Dermis microvascular lymphatic vessel endothelial cell (primary cell): Measurements from ENCODE around the gene CSNK1A1. TPM values are rescaled to one million over a fixed set of nuclear protein-coding genes. Genes with fewer than 3 reads are reported as not detected.
"Not testable (repeated sequence)": the region's sequence is repeated elsewhere in the genome, so short reads cannot be mapped to it uniquely, and the experiment has no call there.

Experiments used
- DNase-seq, 2 donors: peaks; one replicate each; pipeline versions ENCODE4 v3.0.0 to v3.0.0-alpha.2; 2010; ENCODE audit warnings: low read depth in 2 of 2
- total RNA-seq: library from RNA; depleted of rRNA; stranded (reverse); fragments of >200 nt; gene quantifications from 2 replicates; pipeline ENCODE4 v1.2.1, GENCODE V29; 2014

The CSNK1A1 gene
- total RNA-seq, 1 donor from 2014 or later = 317 TPM

- no peak for DNase-seq
These were observed 21.5 kb upstream of the CSNK1A1 start for GRCh38 chr5:149572576-149573231.

GRCh38 chr5:149572170-149572569 lies 20.9 kb upstream of the CSNK1A1 start:
- DNase-seq = no peak

GRCh38 chr5:149567226-149567625 lies 16.0 kb upstream of the CSNK1A1 start:
- DNase-seq = no peak

DNA sequence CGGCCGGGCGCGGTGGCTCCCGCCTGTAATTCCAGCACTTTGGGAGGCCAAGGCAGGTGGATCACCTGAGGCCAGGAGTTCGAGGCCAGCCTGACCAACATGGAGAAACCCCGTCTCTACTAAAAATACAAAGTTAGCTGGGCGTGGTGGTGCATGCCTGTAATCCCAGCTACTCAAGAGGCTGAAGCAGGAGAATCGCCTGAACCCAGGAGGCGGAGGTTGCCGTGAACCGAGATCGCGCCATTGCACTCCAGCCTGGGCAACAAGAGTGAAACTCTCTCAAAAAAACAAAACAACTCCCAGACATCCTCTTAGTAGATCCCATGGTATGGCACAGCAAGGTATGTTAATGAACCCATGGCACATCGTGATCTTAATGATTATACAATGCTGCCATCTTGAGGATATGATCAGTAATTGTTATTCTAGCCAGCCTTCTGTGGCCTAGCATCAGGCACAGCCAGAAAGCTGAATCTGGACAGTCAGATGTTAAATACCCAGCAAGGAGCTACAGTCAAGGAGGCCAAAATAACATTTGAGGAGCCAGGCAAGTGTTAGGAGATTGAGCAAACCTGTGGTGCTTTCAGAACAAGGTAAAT lies 13.4 kb upstream of the CSNK1A1 start:
- DNase-seq = peak; percentile 74 to 87

DNA sequence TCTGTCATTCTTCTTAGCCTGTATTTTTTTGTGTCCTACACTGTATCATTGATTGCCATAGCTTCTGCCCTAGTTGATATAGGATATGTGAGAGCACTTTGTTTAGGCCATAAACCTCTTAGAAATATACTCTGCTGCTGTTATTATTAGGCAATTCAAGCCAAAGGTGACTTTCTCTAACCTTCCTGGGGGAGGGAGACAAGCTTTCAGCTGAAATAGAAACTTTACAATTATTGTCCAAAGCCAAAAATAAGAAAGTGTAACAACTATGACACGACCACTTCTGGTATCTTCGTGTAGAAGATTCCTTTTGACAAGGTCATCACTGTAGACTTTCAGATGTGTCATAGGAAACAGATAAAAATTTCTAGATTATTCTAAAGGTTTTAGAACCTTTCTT lies 12.2 kb upstream of the CSNK1A1 start:
- no peak for DNase-seq

GRCh38 chr5:149561848-149562247 lies 10.6 kb upstream of the CSNK1A1 start:
- peak in 1 of 2 donors; percentile 93 for DNase-seq

DNA sequence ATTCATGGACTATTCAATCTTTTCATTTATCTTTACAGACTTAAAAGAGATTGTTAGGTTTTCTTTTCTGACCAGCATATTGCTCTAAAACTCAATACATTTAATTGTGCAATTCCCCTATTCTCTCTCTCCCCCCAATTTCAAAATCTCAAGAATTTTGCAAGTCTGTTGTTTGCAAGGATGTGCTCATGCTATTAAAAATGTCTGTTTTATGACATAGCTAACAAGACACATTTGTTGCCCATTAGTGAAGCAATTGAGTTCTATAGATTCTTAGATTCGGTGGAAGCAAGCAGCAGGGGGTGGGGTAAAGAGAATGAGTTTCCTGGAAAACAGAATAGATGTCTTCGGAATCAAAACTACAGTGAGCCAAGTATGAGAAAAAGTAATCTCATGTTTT lies 8.5 kb upstream of the CSNK1A1 start:
- no peak for DNase-seq

- DNase-seq = no peak
These were observed 1.4 kb upstream of the CSNK1A1 start for GRCh38 chr5:149552553-149553160.

DNA sequence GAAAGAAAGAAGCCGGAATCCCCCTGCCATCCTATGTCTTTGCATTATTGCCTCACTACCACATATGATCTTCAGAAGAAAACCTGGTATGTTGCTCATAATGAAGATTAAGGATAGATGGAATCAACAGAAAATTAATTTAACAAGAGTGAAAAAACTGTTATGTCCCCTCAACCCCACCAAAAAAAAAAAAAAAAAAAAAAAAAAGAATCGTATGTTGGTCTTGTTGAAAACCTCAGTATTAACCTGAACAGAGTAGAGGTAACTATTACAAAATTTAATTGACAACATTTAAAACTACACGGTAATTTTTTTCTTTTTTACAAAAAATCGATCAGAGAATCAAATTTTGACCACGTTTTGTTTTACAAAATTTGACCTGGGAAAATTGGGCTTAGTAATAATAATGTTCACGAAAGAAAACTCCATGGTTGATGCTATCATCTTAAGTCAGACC lies 827 bp upstream of the CSNK1A1 start:
- no peak for DNase-seq

DNA sequence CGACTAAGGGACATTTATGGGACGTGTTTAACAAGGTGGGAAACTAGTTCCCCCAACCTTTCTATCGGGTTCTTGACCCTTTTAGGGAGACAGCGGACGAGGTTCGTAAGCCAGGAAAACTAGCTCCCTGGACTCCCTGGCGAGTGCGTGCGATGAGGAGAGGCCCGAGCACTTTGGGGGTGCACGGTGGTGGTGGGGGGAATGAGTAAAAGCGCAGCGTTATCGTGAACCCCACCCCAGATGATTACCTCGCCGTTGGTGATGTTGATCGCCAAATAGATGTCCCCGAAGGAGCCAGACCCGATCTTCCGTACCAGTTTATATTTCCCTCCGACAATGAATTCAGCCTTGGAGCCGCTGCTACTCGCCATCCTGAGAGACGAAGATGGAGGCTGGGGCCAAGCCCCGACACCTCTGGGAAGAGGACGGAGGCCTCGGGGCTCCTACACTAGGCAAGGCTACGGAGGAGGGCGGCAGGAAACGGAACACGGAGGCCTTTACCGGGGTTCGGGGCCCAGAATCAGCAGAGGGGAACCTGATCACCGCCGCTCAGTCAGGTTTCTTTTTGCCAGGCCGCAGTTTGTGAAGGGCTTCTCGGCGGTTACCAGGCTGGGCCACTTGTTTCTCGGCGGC lies 529 bp downstream of the CSNK1A1 start:
- DNase-seq = no peak

DNA sequence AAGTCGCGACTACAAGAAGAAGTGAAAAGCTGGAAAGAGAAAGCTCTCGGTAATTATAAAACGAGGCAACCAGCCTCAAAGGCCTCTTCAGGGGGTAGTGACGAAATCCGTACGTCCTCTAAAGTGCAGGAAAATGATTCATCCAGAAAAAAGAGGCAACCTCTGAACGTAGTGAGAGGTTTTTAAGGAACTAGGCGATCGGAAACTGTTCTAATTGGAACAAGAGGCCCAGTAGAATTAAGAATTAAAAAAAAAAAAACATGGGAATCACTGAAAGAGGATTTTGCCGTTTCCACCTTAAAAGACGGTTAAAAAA lies 1.0 kb downstream of the CSNK1A1 start:
- DNase-seq = peak in 1 of 2 donors; percentile 70

GRCh38 chr5:149549461-149550267 lies 1.6 kb downstream of the CSNK1A1 start:
- DNase-seq = peak in 1 of 2 donors; percentile 61

DNA sequence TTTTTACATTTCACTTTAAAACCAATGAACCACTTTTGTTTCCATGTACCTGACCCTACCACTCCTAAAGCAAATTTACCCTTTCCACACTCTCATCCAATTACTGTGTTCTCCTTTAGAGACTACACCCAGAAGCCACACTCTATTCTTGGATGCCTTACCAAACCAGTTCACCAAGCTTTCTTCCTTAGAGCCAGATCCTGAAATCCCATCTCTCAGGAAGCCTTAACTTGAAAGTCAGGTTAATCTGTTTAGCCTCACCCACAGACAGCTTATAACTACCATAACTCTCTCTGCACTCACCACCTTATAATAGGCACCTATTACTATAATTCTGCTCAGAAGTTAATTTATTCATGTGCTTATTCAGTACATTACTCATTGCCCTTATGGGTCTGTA lies 4.3 kb downstream of the CSNK1A1 start:
- DNase-seq = no peak

DNA sequence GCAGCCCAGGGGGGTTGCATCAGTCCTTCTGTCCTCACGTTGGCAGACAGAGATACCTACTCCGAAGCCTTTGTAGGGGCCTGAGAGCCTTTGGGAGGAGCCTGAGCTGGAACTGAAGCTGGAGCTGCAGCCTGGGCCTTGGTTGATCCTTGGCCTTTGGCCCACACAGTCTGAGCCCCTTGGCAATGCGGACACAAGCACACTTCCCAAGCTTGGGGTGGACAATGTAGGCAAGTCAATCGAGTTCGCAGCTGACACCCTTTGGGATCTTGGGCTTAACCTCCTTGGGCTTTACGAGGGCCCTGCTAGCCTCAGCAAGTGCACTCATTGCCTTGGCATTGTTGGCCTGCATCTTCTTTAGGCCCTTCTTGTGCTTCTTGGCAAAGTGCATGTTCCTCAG lies 5.9 kb downstream of the CSNK1A1 start:
- no peak for DNase-seq

DNA sequence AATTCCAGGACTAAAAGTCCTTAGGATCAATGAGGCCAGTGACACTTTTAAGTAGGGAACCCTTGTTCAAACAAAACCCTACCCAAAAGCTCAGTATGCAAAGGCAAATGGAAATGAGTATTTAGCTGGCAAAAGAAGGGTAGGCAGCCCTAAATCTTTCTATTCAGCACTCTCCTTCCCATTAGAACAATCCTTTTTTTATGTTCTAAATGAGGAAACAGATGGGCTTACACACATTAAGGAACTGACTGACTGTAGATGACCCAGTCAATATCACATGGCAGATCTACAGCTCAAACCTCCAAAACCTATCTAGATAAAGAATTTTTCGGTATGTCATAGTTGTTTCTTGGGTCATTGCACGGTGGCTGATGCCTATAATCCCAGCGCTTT lies 7.2 kb downstream of the CSNK1A1 start:
- DNase-seq = peak in 1 of 2 donors; percentile 40

GRCh38 chr5:149543361-149544027 lies 7.7 kb downstream of the CSNK1A1 start:
- DNase-seq = no peak

DNA sequence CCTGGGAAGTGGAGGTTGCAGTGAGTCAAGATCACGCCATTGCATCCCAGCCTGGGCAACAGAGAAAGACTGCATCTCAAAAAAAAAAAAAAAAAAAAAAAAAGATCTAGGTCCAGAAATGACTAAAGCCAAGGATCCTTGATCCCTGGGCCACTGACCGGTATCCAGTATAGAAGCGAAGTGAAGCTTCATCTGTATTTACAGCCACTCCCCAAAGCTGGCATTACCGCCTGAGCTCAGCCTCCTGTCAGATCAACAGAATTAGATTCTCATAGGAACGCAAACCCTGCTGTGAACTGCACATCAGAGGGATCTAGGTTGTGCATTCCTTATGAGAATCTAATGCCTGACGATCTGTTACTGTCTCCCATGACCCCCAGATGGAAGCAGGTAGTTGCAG lies 9.3 kb downstream of the CSNK1A1 start:
- no peak for DNase-seq

DNA sequence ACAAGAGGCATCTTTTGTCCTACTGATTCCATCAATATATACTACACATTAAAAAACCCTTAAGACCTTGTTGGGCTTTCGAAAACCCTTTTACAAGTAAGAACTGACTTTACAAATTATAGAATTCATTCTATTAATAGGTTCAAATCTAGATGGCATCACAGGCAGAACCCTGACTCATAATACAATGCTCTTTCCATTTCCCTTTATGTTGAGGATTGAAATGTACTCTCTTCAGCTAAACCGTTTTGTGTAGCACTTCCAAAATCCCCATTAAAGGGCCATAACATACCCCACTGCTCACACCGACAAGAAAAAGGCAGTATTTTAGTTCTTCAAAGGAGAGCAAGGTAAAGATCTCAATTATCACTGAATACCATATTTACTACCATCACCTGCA lies 11.2 kb downstream of the CSNK1A1 start:
- DNase-seq = no peak

DNA sequence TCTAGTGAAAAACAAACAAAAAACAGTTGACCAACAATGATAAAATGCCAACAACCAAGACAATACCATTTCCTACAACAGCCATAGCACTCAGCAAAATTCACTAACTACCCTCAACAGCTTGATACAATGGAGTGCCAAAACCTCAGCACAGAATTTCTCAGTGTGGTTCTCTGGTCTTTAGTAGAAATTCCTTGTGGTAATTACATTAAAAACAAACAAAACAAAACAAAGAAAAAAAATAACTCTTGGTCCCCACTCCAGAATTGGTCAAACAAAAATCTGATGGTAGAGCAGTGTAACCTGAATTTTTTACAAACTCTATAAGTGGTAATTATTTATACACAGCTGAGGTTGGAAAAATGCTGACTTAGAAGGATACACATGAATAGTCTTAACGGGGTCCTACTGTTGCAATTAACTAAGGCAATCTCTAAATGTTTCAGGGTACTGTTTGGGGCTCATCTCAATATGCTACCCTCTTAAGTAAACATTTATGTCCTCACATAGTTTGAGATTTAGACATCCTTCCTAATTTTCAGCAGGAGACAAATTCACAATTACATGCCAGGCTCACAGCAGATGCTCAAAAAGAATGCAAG lies 13.8 kb downstream of the CSNK1A1 start:
- DNase-seq = no peak

DNA sequence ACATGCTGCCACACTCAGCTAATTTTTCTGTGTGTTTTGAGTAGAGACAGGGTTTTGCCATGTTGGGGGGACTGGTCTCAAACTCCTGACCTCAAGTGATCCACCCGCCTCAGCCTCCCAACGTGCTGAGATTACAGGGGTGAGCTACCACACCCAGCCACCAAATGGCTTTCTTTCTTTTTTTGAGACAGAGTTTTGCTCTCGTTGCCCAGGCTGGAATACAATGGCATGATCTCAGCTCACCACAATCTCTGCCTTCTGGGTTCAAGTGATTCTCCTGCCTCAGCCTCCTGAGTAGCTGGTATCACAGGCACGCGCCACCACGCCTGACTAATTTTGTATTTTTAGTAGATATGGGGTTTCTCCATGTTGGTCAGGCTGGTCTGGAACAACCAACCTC lies 15.5 kb downstream of the CSNK1A1 start:
- DNase-seq = not testable (repeated sequence)

GRCh38 chr5:149532413-149532812 lies 18.8 kb downstream of the CSNK1A1 start:
- DNase-seq = no peak
